ENCODE results near the gene KCTD11. TPM values are rescaled to one million over a fixed set of nuclear protein-coding genes. Genes with fewer than 3 reads are reported as not detected.

Gene KCTD11
- total and polyA plus RNA-seq, 2 of the 13 experiments (the other 11 are each of a cell fraction or from before 2014, with no cell fraction given) = 1.6 to 2.6 TPM

- TF ChIP-seq RERE (CRISPR knock-in tag; IDR thresholded peaks at IDR 0.05; ENCODE audit: low read depth) (no peak), ZNF281 (CRISPR knock-in tag; IDR thresholded peaks at IDR 0.05; ENCODE audit: borderline replicate concordance) (no peak), ZFP37 (CRISPR knock-in tag; IDR thresholded peaks at IDR 0.05; ENCODE audit: borderline replicate concordance) (no peak), ZNF607 (CRISPR knock-in tag; IDR thresholded peaks at IDR 0.05; ENCODE audit: borderline replicate concordance) (no peak), TBX2 (CRISPR knock-in tag; IDR thresholded peaks at IDR 0.05; ENCODE audit: borderline replicate concordance) (no peak), ZNF18 (CRISPR knock-in tag; IDR thresholded peaks at IDR 0.05; ENCODE audit: insufficient replicate concordance) (no peak), MTA1 (CRISPR knock-in tag; IDR thresholded peaks at IDR 0.05; ENCODE audit: borderline replicate concordance) (no peak; the same call in 1 of the 2 replicates), ZNF333 (CRISPR knock-in tag; IDR thresholded peaks at IDR 0.05; ENCODE audit: borderline replicate concordance) (no peak), CREB3 (CRISPR knock-in tag; IDR thresholded peaks at IDR 0.05) (no peak), ZNF543 (CRISPR knock-in tag; IDR thresholded peaks at IDR 0.05) (no peak), SMAD1 (CRISPR knock-in tag; IDR thresholded peaks at IDR 0.05; ENCODE audit: borderline replicate concordance, low read depth) (0 out of 2 replicates have a peak, but pooled peaks have one; percentile 33), NAIF1 (CRISPR knock-in tag; IDR thresholded peaks at IDR 0.05; ENCODE audit: borderline replicate concordance) (no peak), ELF1 (CRISPR knock-in tag; IDR thresholded peaks at IDR 0.05) (no peak), TARDBP (CRISPR knock-in tag; IDR thresholded peaks at IDR 0.05) (0 out of 2 replicates have a peak, but pooled peaks have one; percentile 20), STAG1 (CRISPR knock-in tag; IDR thresholded peaks at IDR 0.05) (peak; percentile 54), ZNF598 (CRISPR knock-in tag; IDR thresholded peaks at IDR 0.05; ENCODE audit: borderline replicate concordance) (0 out of 2 replicates have a peak, but pooled peaks have one; percentile 49), CREBL2 (CRISPR knock-in tag; IDR thresholded peaks at IDR 0.05; ENCODE audit: borderline replicate concordance) (no peak)
These were observed 28.1 kb upstream of the KCTD11 start (continued) for GRCh38 chr17:7323731-7324437.
